ENCODE measurements around the gene CDPF1. TPM values are rescaled to one million over a fixed set of nuclear protein-coding genes. Genes with fewer than 3 reads are reported as not detected.

The CDPF1 gene
- total and polyA plus RNA-seq, 2 experiments from 2014 or later = 10.1 to 14.5 TPM

- no peak for TF ChIP-seq ZNF462 (CRISPR knock-in tag; IDR thresholded peaks at IDR 0.05)
- no peak for TF ChIP-seq CREB1 (CRISPR knock-in tag; IDR thresholded peaks at IDR 0.05; ENCODE audit: low read depth)
Measured at GRCh38 chr22:46297151-46297812, 47.2 kb upstream of the CDPF1 start (continued).

- Mint-ChIP-seq H3K4me1 (peaks cover 19% of the 10 kb centered on the region), H3K4me3 (peak within 1 kb of the TSS; percentile 90), H3K27me3 (ENCODE audit: insufficient read depth, low read depth, poor library complexity) (peaks cover 20% of the 10 kb centered on the region), H3K36me3 (ENCODE audit: low read depth) (peaks cover 33% of the 10 kb centered on the region), H3K9me3 (peaks cover 2% of the 10 kb centered on the region; the same call in 1 of the 3 replicates), H3K27ac (peak within 1 kb of the TSS; percentile 89)
- Histone ChIP-seq H3F3A (replicated peaks; ENCODE audit: low read depth) (no peaks in the 10 kb centered on the region; the same call in 1 of the 2 replicates), H4K20me1 (replicated peaks; ENCODE audit: insufficient read depth) (peaks cover 8% of the 10 kb centered on the region; the same call in 1 of the 2 replicates), H2AFZ (peak within 1 kb of the TSS; percentile 99), H3K27ac (ENCODE audit: low read depth) (peak within 1 kb of the TSS; percentile 87), H3K4me2 (peak within 1 kb of the TSS; percentile 91), H3K27me3 (ENCODE audit: insufficient read depth) (no peaks in the 10 kb centered on the region), H3K79me2 (replicated peaks; ENCODE audit: insufficient read depth) (peaks cover 25% of the 10 kb centered on the region), H3K9me2 (ENCODE audit: insufficient read depth) (no peaks in the 10 kb centered on the region), H3K4me1 (ENCODE audit: insufficient read depth) (peaks cover 10% of the 10 kb centered on the region), H3K4me3 (peak within 1 kb of the TSS; percentile 94), H3K36me3 (ENCODE audit: insufficient read depth) (no peaks in the 10 kb centered on the region)
- ATAC-seq (peak; percentile 95), DNase-seq (ENCODE audit: low spot score) (peak; percentile 99)
- peak; percentile 64 for TF ChIP-seq CREB1 (CRISPR knock-in tag; IDR thresholded peaks at IDR 0.05; ENCODE audit: low read depth)
- no peak for TF ChIP-seq ZNF114 (CRISPR knock-in tag; IDR thresholded peaks at IDR 0.05)
- TF ChIP-seq CTCF (conservative IDR thresholded peaks at IDR 0.05; ENCODE audit: low read depth in 2 of 2) = peak in 1 of 2 experiments; percentile 30; a peak in 1 of 4 replicates
- TF ChIP-seq POLR2AphosphoS5 (IDR thresholded peaks at IDR 0.05; ENCODE audit: low read depth) = peak; percentile 84
Measured at GRCh38 chr22:46296257-46297150, 46.4 kb upstream of the CDPF1 start, which contains the start of gene GTSE1. GTSE1 (plus strand) TSS chr22:46296870; CDS start chr22:46297401, 531 bp downstream.

Data from GM23338 (cell line).